HG03159 (cell line): Measurements from ENCODE around the gene EVX1.

Experiments used
- ATAC-seq: cut with Tn5 transposase; IDR thresholded peaks from one replicate; pipeline ENCODE4 v1.9.1; 2021; ENCODE audit warnings: mild to moderate bottlenecking, moderate library complexity; ENCODE audit not compliant: unreplicated experiment

The EVX1 gene

GRCh38 chr7:27204851-27205322 lies 37.7 kb upstream of the EVX1 start:
- ATAC-seq = no peak

GRCh38 chr7:27205325-27206280 lies 37.0 kb upstream of the EVX1 start:
- no peak for ATAC-seq

- no peak for ATAC-seq
Observed at GRCh38 chr7:27207348-27207985, 35.1 kb upstream of the EVX1 start.

GRCh38 chr7:27208998-27209397 lies 33.6 kb upstream of the EVX1 start:
- no peak for ATAC-seq

- no peak for ATAC-seq
Observed at GRCh38 chr7:27209933-27210440, 32.6 kb upstream of the EVX1 start.

GRCh38 chr7:27210441-27211083 lies 32.0 kb upstream of the EVX1 start:
- no peak for ATAC-seq

DNA sequence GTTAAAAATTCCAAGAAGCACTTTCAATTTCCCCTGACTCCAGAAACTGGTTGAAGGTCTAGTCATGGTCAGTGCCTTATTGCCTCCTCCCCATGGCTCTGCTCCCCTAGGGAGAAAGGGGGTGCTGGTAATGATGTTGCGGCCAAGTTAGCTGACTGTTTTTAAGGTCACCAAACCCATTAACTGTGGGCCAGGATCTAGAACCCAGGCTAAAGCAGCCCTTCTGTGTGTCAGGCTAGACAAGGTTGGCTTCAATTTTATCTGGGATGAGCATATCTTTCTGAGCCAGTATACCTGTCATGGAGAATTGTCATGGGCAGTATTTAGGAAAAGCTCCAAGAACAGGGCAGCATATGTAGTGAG lies 31.5 kb upstream of the EVX1 start:
- ATAC-seq = no peak

DNA sequence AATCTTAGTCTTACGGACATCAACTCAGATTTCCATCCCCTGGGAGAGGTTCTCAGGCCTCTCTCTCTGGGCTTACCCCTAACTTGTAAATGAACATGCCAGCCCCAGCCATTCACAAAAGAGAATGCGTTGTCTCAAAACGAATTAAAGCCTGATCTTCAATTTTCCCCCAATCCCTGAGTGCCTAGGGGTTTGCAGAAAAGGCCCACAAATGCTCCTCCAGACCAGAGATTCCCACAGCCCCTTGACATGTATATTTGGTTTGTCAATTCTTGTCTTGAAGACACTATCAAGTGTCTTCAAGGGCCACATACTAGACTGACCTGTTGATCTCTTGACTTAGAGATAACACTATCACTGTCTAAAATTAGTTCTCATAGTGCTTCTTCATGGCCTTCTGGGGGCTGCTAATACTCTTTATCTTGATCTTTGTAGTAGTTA lies 30.8 kb upstream of the EVX1 start:
- ATAC-seq = no peak

GRCh38 chr7:27212497-27213432 lies 29.8 kb upstream of the EVX1 start:
- ATAC-seq = no peak

DNA sequence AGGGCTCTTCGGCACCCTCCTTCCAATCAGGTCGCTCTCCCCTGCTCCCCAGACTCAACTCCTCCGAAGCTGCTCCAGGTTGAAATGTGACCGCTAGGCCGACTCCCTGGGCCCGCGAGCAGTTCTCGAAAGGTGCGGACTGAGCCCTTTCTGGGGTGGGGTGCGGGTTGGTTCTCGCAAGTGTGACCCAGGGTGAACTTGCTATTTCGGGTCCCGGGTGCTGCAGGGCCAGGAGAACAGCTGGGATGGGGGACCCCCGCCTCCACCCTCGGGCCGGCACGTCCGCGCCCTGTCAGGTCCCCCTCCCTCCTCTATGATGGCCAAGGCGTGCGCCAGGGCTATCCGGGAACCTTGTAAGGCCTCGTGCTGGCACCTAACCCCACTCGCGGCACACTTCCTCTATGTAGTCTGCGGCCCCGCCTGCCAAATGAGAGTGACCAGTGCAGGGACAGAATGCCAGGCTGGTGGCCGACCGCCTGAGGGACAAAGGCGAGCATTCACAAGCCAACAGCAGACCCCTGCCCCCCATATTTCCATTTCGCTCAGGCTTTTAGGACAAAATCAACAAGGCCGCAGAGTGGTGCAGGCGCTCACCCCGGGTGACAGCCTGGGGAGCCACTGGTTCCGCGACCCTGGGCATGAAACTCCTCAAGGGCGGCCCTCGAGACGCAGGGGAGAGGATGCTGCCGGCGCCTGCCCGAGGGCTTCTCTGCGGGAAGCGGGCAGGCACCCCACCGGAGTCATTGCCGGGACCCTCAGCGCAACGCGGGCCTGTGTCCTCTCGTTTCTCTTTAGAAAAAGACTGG lies 29.0 kb upstream of the EVX1 start:
- ATAC-seq = no peak

GRCh38 chr7:27214239-27214950 lies 28.2 kb upstream of the EVX1 start:
- ATAC-seq = no peak

DNA sequence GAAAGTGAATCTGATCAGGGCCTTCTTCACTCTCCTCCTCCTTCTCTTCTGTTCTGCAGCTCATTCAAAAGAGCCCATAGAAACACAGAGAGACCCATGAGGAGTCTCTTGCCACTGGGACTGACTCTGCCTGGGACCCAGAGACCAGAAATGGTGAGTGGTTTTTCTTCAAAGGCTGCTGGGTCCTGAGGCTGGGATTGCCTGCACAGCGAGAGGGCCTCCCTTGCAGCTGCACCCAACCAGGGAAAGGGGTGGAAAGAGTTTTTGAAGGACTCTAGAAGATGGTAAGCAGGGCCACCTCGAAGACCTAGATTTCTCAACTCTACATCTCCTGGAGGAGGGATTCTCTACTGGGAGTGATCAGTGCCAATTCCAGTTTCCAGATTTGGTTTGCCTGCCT lies 27.2 kb upstream of the EVX1 start:
- ATAC-seq = no peak

DNA sequence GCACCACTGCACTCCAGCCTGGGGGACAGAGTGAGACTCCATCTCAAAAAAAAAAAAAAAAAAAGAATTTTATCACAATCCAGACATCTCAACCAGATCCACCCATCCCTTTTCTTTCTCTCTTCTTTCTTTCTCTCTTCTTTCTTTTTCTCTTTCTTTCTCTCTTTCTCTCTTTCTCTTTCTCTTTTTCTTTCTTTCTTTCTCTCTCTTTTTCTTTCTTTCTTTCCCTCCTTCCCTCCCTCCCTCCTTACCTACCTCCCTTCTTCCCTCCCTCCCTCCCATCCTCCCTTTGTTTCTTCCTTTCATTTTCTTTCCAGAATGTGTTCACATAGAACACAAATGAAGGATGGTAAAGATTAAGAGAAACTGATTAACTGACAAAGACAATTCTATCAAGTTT lies 24.7 kb upstream of the EVX1 start:
- no peak for ATAC-seq

- no peak for ATAC-seq
Observed at GRCh38 chr7:27219821-27220220, 22.8 kb upstream of the EVX1 start.

DNA sequence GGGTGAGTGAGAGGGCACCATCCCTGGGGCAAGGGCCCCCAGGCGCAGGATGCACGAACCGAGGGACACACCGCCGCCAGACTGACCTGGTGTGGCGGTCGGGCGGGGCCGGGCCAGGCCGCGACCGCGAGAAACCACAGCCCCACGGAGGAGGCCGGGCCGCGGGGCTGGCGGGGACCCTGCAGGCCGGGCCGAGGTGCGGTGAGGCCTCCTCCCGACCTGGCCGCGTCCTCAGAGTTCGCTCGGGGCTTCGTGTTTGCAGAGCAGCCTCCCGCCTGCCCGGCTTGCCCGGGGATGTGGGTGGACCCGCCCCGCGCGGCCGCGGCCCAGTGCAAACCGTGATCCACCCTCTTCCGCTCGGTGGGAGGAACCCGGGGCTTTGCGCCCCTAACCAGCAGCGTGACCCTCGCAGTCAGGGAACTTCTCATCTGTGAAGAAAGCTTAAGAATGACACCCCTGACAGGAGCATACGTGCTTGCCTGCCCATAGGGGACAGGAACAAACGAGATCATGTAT lies 22.1 kb upstream of the EVX1 start:
- no peak for ATAC-seq

DNA sequence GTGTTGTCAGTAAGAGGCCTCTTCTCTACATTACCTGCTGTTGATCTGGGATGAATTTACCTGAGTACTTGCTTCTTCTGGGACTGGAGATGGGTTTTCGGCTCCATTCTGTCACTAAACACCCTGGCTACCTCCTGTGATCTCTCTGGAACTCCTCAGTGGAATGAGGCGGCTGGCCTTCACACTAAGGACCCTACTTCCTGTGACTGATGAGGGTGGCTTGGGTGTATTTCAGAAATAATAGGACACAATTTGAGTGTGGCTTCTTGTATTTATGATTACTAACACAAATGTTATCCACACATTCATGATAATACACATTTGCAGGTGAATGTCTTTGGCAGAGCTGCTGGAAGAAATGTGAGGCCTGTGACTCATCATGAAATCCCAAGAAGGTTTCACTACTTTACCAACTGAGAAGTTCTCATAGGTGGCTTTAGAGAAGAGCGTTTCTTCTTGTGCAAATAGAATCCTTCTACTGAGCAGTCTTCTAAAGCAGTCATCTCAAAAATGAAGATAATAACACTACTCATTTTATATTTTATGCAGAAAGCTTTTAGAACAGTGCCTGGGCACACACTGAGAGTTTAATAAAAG lies 21.3 kb upstream of the EVX1 start:
- ATAC-seq = no peak

GRCh38 chr7:27223941-27224575 lies 18.5 kb upstream of the EVX1 start:
- no peak for ATAC-seq
